Left kidney (tissue), 2 donors: ENCODE measurements around the gene RALGPS2. TPM values are rescaled to one million over a fixed set of nuclear protein-coding genes. Genes with fewer than 3 reads are reported as not detected.
A peak's percentile ranks its signal among the peaks of the same experiment; 100 is the strongest.
"Not testable (repeated sequence)": the region's sequence is repeated elsewhere in the genome, so short reads cannot be mapped to it uniquely, and the experiment has no call there.

Experiments used
- DNase-seq: peaks from one replicate; pipeline ENCODE4 v3.0.0-alpha.2; 2013
- polyA plus RNA-seq: library from polyadenylated mRNA; unstranded; fragments of 120-200 nt; gene quantifications from one replicate; pipeline ENCODE4 v1.2.1, GENCODE V29; 2013; ENCODE audit not compliant: insufficient read length

The RALGPS2 gene
- polyA plus RNA-seq, 1 donor, result 42.2 TPM

GRCh38 chr1:178774263-178774662 lies 49.2 kb downstream of the RALGPS2 start:
- DNase-seq, result peak; percentile 37

GRCh38 chr1:178776553-178776952 lies 51.5 kb downstream of the RALGPS2 start:
- DNase-seq, result no peak

GRCh38 chr1:178781533-178782330 lies 56.7 kb downstream of the RALGPS2 start:
- DNase-seq, result peak; percentile 49

GRCh38 chr1:178784131-178784536 lies 59.1 kb downstream of the RALGPS2 start:
- no peak for DNase-seq

- DNase-seq, result no peak
Measured at GRCh38 chr1:178792394-178792793, 67.3 kb downstream of the RALGPS2 start.

GRCh38 chr1:178796013-178796412 lies 71.0 kb downstream of the RALGPS2 start:
- no peak for DNase-seq

GRCh38 chr1:178797590-178797989 lies 72.5 kb downstream of the RALGPS2 start:
- no peak for DNase-seq

- no peak for DNase-seq
Measured at GRCh38 chr1:178798232-178798861, 73.3 kb downstream of the RALGPS2 start.

- DNase-seq, result no peak
Measured at GRCh38 chr1:178802873-178803272, 77.8 kb downstream of the RALGPS2 start.

GRCh38 chr1:178806665-178807300 lies 81.7 kb downstream of the RALGPS2 start:
- no peak for DNase-seq

GRCh38 chr1:178808529-178808928 lies 83.5 kb downstream of the RALGPS2 start:
- no peak for DNase-seq

- no peak for DNase-seq
Measured at GRCh38 chr1:178810585-178810984, 85.5 kb downstream of the RALGPS2 start.

GRCh38 chr1:178818416-178818815 lies 93.4 kb downstream of the RALGPS2 start:
- no peak for DNase-seq

- DNase-seq, result no peak
Measured at GRCh38 chr1:178819123-178819522, 94.1 kb downstream of the RALGPS2 start.

GRCh38 chr1:178821134-178821866 lies 96.3 kb downstream of the RALGPS2 start:
- no peak for DNase-seq

GRCh38 chr1:178825167-178825566 lies 100.1 kb downstream of the RALGPS2 start:
- no peak for DNase-seq

GRCh38 chr1:178844436-178844835 lies 119.4 kb downstream of the RALGPS2 start:
- DNase-seq, result no peak

GRCh38 chr1:178846306-178846705 lies 121.3 kb downstream of the RALGPS2 start:
- DNase-seq, result no peak

GRCh38 chr1:178847396-178847849 lies 122.4 kb downstream of the RALGPS2 start:
- DNase-seq, result no peak

GRCh38 chr1:178847919-178848318 lies 122.9 kb downstream of the RALGPS2 start:
- not testable (repeated sequence) for DNase-seq

GRCh38 chr1:178849918-178850317 lies 124.9 kb downstream of the RALGPS2 start:
- DNase-seq, result no peak

- no peak for DNase-seq
Measured at GRCh38 chr1:178857126-178857525, 132.1 kb downstream of the RALGPS2 start.
